Activated CD4-positive, CD25-positive, alpha-beta regulatory T cell treated with anti-CD3 and anti-CD28 coated beads, Interleukin-2, amount 50 U/mL, for 16 hours (primary cell): ENCODE measurements around the gene CCL16.
"Not testable (repeated sequence)": the region's sequence is repeated elsewhere in the genome, so short reads cannot be mapped to it uniquely, and the experiment has no call there.

Experiments used
- DNase-seq: peaks from one replicate; pipeline ENCODE4 v3.0.0-alpha.2; 2020; ENCODE audit warnings: low read depth, low spot score

The CCL16 gene, protein sequence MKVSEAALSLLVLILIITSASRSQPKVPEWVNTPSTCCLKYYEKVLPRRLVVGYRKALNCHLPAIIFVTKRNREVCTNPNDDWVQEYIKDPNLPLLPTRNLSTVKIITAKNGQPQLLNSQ

DNA sequence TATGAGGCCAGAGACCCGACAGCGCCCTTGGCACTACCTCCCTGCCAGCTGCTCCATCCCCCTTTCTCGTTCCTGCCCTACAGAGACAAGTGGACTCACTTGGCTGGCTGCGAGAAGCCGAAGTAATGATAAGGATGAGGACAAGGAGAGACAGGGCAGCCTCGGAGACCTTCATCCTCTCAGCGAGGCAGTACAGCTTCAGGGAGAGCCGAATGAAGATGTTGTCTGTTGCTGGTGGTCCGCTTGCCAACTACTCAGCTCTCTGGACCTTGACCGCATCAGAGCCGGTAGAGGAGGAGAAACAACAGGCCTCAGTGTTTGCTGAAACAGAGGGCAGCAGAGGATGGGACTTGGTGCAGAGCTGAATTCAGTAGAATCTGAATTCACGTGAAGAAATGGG is at the start of gene CCL16:
TSS of gene CCL16 (minus strand) at position 252 of the 400 bp plus-strand sequence. CDS start at position 175, 77 bp downstream.
- no peak for DNase-seq

GRCh38 chr17:36030956-36031355 is 49.7 kb upstream of the CCL16 start:
- DNase-seq, result no peak

DNA sequence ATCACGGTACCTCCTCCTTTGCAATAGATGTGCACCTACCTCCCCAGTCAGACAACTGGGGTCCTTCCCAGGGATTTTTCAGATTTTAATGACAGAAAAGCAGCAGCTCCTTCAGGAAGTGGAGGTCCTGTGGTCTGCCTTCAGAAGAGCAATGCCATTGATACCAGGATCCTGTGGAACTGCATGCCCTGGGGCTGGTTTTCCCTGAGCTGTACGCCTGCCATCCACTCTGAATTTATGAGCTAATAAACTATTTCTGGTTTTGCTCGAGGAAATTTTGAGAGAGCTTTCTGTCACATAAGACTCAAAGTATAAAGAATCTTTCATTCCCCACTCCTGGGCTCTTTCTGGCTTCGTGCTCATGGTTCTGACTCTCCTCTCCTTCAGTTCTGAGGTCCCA is 46.5 kb upstream of the CCL16 start:
- DNase-seq, result no peak

GRCh38 chr17:36024106-36024869 is 43.0 kb upstream of the CCL16 start:
- DNase-seq, result no peak

GRCh38 chr17:36019423-36019822 is 38.1 kb upstream of the CCL16 start:
- DNase-seq, result no peak

DNA sequence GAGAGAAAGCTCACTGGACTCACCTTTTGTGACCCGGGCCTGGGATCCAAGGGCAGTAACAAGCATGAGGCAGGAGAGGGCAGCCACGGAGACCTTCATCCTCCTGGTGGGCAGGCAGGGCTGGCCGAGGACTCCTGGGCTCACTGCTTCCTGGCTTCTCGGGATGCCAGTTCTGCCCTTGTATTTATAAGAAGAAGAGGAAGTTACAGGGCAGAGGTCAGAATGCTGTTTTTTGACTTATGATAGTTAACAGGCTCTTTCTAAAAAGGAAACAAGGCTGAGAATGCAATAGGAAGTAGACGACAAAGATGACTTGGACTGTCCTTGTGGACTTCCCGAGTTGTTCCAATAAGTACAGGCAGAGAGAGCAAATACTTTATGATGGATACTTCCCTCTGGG is 36.5 kb upstream of the CCL16 start, which contains the start of gene CCL23:
TSS of gene CCL23 (minus strand) at position 174 of the 400 bp plus-strand sequence. CDS start at position 99, 75 bp downstream.
- DNase-seq, result no peak

GRCh38 chr17:36016555-36016954 is 35.3 kb upstream of the CCL16 start:
- no peak for DNase-seq

GRCh38 chr17:36015895-36016294 is 34.6 kb upstream of the CCL16 start:
- not testable (repeated sequence) for DNase-seq

DNA sequence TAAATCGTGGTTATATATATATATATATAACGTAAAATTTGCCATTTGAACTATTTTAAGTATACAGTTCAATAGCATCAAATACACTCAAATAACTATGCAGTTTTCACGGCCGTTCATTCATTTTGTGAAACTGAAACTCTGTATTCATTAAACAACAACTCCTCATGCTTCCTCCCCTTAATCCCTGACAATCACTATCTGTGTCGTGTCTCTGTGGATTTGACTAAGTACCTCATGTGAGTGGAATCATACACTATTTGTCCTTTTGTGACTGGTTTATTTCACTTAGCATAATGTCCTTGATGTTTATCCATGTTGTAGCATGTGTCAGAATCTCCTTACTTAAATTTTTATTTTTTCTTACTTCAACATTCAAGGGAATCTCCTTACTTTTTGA is 33.6 kb upstream of the CCL16 start:
- DNase-seq, result no peak

GRCh38 chr17:36011201-36011600 is 29.9 kb upstream of the CCL16 start:
- no peak for DNase-seq

GRCh38 chr17:36008998-36009665 is 27.8 kb upstream of the CCL16 start:
- no peak for DNase-seq

GRCh38 chr17:36004594-36005108 is 23.4 kb upstream of the CCL16 start:
- no peak for DNase-seq

DNA sequence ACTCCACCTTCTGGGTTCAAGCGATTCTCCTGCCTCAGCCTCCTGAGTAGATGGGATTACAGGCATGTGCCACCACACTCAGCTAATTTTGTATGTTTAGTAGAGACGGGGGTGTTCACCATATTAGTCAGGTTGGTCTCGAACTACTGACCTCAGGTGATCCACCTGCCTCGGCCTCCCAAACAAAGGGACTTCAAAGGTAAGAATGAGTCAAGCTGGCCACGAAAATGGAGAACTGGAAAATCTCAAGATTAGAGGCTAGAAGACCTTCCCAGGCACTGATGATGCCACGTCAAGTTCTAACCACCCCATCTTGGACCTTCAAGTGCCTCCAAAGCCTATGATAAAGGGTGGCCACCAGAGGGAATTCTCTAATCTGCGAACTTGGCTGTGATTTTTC is 21.3 kb upstream of the CCL16 start:
- DNase-seq, result no peak

DNA sequence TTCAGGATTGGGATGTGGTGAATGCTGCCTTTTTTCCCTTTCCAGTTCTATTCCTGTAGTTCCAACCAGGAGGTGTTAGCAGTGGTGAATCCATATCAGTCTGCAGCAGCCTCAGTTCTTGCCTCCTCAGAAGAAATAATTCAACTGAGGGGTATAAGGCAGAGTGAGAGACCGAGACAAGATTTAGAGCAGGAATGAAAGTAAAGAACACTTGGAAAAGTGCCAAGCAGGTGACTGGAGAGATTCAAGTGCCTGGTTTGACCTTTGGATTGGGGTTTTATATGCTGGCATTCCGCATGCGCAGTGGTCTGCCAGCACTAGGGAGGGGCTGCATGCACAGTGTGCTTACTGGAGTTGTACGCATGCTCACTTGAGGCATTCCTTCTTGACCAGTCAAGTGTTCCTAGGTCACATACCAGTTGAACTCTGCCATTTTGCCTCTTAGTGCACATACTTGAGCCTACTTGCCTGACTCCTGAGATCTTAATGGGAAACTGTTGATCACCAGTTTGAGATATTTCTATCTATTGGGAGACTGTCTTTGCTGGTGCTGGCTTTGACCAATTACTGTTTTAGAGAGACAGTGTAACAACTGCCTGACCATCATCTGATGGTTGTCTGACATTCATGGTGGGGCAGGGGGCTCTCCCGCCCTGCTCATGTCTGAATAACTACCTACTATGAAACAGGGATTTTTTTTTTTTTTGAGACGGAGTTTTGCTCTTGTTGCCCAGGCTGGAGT is 20.7 kb upstream of the CCL16 start:
- no peak for DNase-seq

DNA sequence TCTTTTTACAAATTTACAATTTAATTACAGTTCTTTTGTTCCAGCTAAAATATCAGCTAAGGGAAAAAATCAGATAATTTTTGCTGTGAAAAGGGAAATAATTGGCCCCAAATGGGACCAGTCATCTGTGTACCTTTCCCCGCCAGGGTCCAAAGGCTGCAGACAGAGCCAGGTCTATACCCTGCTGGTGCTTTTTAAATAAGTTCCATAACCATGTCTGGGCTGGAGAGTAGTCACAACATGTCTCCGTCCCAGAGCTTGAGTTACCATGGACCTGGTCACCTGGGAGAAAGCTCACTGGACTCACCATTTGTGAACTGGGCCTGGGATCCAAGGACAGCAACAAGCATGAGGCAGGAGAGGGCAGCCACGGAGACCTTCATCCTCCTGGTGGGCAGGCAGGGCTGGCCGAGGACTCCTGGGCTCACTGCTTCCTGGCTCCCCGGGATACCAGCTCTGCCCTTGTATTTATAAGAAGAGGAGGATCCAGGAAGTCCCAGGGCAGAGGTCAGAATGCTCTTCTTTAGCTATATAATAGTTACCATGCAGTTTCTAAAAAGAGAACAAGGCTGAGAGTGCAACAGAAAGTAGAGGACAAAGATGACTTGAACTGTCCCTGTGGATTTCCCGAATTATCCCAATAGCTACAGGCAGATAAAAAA is 19.9 kb upstream of the CCL16 start, which contains the start of gene CCL15:
TSS of gene CCL15 (minus strand) at position 444 of the 662 bp plus-strand sequence. CDS start at position 383, 61 bp downstream.
- DNase-seq, result no peak

DNA sequence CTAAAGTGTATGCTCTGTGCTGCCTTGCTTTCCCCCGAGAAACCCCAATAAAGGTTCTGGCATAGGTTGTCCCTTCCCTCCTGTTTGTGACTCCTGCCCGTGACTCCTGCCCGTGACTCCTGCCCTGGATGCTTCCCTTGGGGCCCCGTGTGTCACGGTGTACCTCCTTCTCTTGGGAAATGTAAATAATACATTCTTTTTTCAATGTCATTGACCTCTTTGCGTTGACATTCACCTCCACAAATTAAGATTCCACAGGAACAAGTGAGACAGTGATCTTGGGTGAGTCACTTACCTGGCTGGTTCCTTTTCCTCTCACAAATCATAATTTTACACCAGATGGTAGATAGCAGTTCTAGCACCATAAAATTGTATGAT is 19.4 kb upstream of the CCL16 start:
- DNase-seq, result no peak

DNA sequence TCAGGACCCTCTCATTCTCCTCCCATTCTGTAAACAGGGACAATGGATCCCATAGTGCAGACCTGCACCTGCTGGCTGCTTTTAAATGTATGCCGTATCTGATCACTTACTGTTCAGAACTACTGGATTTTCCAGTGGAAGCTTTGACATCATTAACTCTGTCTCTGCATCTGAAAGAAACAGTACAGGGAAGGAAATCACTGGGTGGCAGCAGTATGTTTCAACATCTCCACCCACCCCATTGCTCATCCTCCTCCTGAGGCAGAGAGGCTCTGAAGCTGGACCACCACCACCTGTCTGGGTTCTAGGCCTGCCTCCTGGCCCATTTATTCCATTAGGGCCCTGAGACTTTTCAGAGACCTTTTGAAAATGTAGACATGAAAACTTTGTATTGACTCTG is 17.5 kb upstream of the CCL16 start:
- no peak for DNase-seq

GRCh38 chr17:35998018-35998545 is 16.8 kb upstream of the CCL16 start:
- no peak for DNase-seq

DNA sequence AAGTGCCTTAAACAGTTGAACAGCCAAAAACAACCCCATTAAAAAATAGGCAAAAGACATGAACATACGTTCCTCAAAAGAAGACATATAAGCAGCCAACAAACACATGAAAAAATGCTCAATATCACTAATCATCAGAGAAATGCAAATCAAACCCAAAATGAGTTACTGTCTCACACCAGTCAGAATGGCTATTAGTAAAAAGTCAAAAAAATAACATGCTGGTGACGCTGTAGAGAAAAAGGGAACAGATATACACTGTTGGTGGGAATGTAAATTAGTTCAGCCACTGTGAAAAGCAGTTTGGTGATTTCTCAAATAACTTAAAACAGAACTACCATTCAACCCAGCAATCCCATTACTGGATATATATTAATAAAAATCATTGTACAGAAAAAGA is 14.0 kb upstream of the CCL16 start:
- not testable (repeated sequence) for DNase-seq

DNA sequence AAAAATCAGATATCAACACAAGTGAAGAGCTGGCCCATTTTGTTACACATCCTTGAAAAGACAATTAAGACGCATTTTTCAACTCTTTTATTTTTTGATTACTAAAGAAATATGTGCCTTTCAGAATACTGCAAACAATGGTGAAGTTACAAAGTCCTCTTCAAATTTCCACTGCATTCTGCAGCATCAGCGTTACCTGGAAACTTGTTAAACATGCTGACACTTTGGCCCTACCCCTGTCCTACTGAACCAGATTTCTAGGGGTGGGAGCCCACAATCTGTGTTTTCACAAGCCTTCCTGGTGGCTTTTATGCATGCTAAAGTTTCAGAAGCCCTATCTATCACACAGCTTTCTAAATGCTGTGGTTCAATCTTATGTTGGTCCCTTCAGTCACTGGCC is 9.8 kb upstream of the CCL16 start:
- no peak for DNase-seq

DNA sequence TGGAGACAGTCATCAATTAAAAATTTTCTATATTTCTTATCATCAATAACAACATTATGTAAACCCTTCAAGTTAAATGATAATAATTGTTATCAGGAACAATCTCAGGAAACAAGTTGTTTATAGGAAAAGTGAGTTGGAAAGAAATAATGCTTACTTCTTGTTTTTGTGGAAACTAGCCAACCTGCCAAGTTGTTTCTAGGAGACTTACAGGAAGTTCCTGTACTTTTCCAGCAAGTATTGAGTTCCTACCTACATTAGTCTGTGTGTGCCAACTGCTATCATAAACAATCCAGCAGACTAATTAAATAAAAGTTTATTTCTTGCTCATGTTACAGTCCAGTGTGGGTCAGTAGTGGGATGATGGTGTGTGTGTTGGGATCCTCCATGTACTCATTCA is 6.9 kb upstream of the CCL16 start:
- DNase-seq, result no peak
